Upper lobe of left lung (tissue), 6 donors: ENCODE measurements around the gene TNNC2. TPM values are rescaled to one million over a fixed set of nuclear protein-coding genes. Genes with fewer than 3 reads are reported as not detected.
A peak's percentile ranks its signal among the peaks of the same experiment; 100 is the strongest.

Source experiments
- ATAC-seq, 2 donors: fragments of 200-7000 bp; cut with Tn5 transposase; one replicate each; pipeline ENCODE4 v1.9.1; 2022; ENCODE audit warnings: mild to moderate bottlenecking in 2 of 2, moderate library complexity in 2 of 2; ENCODE audit not compliant: low FRiP score in 2 of 2
- DNase-seq, 2 donors: peaks; one replicate each; pipeline ENCODE4 v3.0.0-alpha.2; 2019 to 2020
- H3K27ac ChIP-seq, 4 donors: fragments of 200-600 bp; sonication (generic); one replicate each; pipeline ENCODE4 v1.5.1; 2016 to 2019
- H3K27me3 ChIP-seq, 4 donors: fragments of 200-600 bp; sonication (generic); one replicate each; pipeline ENCODE4 v1.5.1; 2017 to 2019
- H3K36me3 ChIP-seq, 4 donors: fragments of 200-600 bp; sonication (generic); one replicate each; pipeline ENCODE4 v1.5.1; 2016 to 2019
- H3K4me1 ChIP-seq, 4 donors: fragments of 200-600 bp; sonication (generic); one replicate each; pipeline ENCODE4 v1.5.1; 2018 to 2019
- H3K4me3 ChIP-seq, 4 donors: fragments of 200-600 bp; sonication (generic); one replicate each; pipeline ENCODE4 v1.5.1; 2017 to 2019; ENCODE audit warnings: mild to moderate bottlenecking in 2 of 4, moderate library complexity in 1 of 4
- H3K9me3 ChIP-seq, 4 donors: fragments of 200-600 bp; sonication (generic); one replicate each; pipeline ENCODE4 v1.5.1; 2018 to 2019
- CTCF ChIP-seq, 6 experiments: fragments of 450-650 bp in 4 of 6; fragments of 200-600 bp in 2 of 6; sonication (generic) in 2 of 6; IDR thresholded peaks; one replicate each; pipeline ENCODE4 v1.5.1; 2016 to 2019; ENCODE audit warnings: antibody characterized with exemption in 6 of 6
- EP300 ChIP-seq, 4 donors: sonication (generic); formaldehyde crosslinking; IDR thresholded peaks; one replicate each; pipeline ENCODE4 v1.5.1; 2017; ENCODE audit warnings: antibody characterized with exemption in 4 of 4, control low read depth in 2 of 4
- POLR2A ChIP-seq, 4 donors: fragments of 450-650 bp; IDR thresholded peaks; one replicate each; pipeline ENCODE4 v1.5.1; 2016 to 2017; ENCODE audit warnings: antibody characterized with exemption in 4 of 4, mild to moderate bottlenecking in 2 of 4
- POLR2AphosphoS5 ChIP-seq, 2 donors: sonication (generic); formaldehyde crosslinking; IDR thresholded peaks; one replicate each; pipeline ENCODE4 v1.5.1; 2017; ENCODE audit warnings: antibody characterized with exemption in 2 of 2
- WGBS, 2 donors: methylation state at CpG; one replicate each; pipeline ENCODE4 v1.1.5; 2017 to 2018; 5-methylcytosine and 5-hydroxymethylcytosine counted together
- total RNA-seq, 6 donors: library from RNA; depleted of rRNA in 4 of 6; stranded (reverse); fragments of >200 nt in 4 of 6; gene quantifications; one replicate each; pipeline versions ENCODE4 v1.1.0 to v1.2.1, GENCODE V29; 2016 to 2021
- donor health status: DM: no; HTN: no; CAD: no; lungs with moderate emphysema.
- donor health status: DM: no; HTN: yes; CAD: no; lungs with severe emphysema.

Gene TNNC2
- total RNA-seq, 6 donors from 2014 or later: 0.37 to 1.1 (median 0.80) TPM; not detected in 3

- peak overlapping the region in 1 of 4 donors; percentile 14 for H3K4me3 ChIP-seq
- no peaks in the 10 kb centered on the region for H3K27me3 ChIP-seq
- WGBS, 2 donors: 83 to 92% methylated on average over 5 of the region's 5 CpGs
- peaks cover 0 to 16% (median 7%) of the 10 kb centered on the region in 4 donors for H3K36me3 ChIP-seq
- H3K9me3 ChIP-seq: no peaks in the 10 kb centered on the region
- TF ChIP-seq CTCF (IDR thresholded peaks at IDR 0.05): no peak
- TF ChIP-seq EP300 (IDR thresholded peaks at IDR 0.05): no peak
- no peak for TF ChIP-seq POLR2A (IDR thresholded peaks at IDR 0.05)
- no peak for TF ChIP-seq POLR2AphosphoS5 (IDR thresholded peaks at IDR 0.05)
- ATAC-seq: peak in 1 of 2 donors; percentile 79
- no peak for DNase-seq
- peak overlapping the region in 3 of 4 donors; percentile 89 to 93 (median 93) for H3K27ac ChIP-seq
- peaks cover 32 to 40% (median 34%) of the 10 kb centered on the region in 4 donors for H3K4me1 ChIP-seq
Measured at GRCh38 chr20:45835825-45836224, 8.7 kb upstream of the TNNC2 start.

GRCh38 chr20:45835329-45835765 lies 8.2 kb upstream of the TNNC2 start:
- Histone ChIP-seq H3K27me3 (no peaks in the 10 kb centered on the region), H3K27ac (peak overlapping the region in 3 of 4 donors; percentile 89 to 93 (median 93)), H3K36me3 (peaks cover 0 to 11% (median 3%) of the 10 kb centered on the region in 4 donors), H3K4me1 (peaks cover 32 to 40% (median 34%) of the 10 kb centered on the region in 4 donors), H3K4me3 (peak overlapping the region in 2 of 4 donors; percentile 75 to 91), H3K9me3 (no peaks in the 10 kb centered on the region)
- peak in 2 of 6 experiments; percentile 6 to 17 for TF ChIP-seq CTCF (IDR thresholded peaks at IDR 0.05)
- no peak for TF ChIP-seq EP300 (IDR thresholded peaks at IDR 0.05)
- TF ChIP-seq POLR2AphosphoS5 (IDR thresholded peaks at IDR 0.05): no peak
- TF ChIP-seq POLR2A (IDR thresholded peaks at IDR 0.05): no peak
- WGBS, 2 donors: 54 to 67% methylated on average over 3 of the region's 3 CpGs
- DNase-seq: no peak
- no peak for ATAC-seq

- 86 to 89% methylated on average over 9 to 14 of the region's 14 CpGs for WGBS, 2 donors
Measured at GRCh38 chr20:45834797-45835161, 7.7 kb upstream of the TNNC2 start.

GRCh38 chr20:45833883-45834796 lies 7.0 kb upstream of the TNNC2 start:
- peak; percentile 85 to 87 for ATAC-seq
- peak; percentile 83 to 94 for DNase-seq
- WGBS, 2 donors: 6 to 9% methylated on average over 29 to 52 of the region's 71 CpGs
- peaks cover 0 to 4% (median 2%) of the 10 kb centered on the region in 4 donors for H3K36me3 ChIP-seq
- H3K4me3 ChIP-seq: peak overlapping the region; percentile 62 to 91 (median 72)
- H3K4me1 ChIP-seq: peaks cover 32 to 40% (median 34%) of the 10 kb centered on the region in 4 donors
- no peaks in the 10 kb centered on the region for H3K27me3 ChIP-seq
- TF ChIP-seq POLR2A (IDR thresholded peaks at IDR 0.05) (peak in 2 of 4 donors; percentile 47 to 72), POLR2AphosphoS5 (IDR thresholded peaks at IDR 0.05) (peak; percentile 22 to 35), EP300 (IDR thresholded peaks at IDR 0.05) (no peak), CTCF (IDR thresholded peaks at IDR 0.05) (no peak)
- H3K9me3 ChIP-seq: no peaks in the 10 kb centered on the region
- peak overlapping the region; percentile 86 to 93 (median 91) for H3K27ac ChIP-seq

More at GRCh38 chr20:45834797-45835161, 7.7 kb upstream of the TNNC2 start:
- ATAC-seq (no peak), DNase-seq (no peak)
- Histone ChIP-seq H3K4me1 (peaks cover 32 to 40% (median 34%) of the 10 kb centered on the region in 4 donors), H3K9me3 (no peaks in the 10 kb centered on the region), H3K27ac (peak overlapping the region; percentile 86 to 93 (median 91)), H3K36me3 (peaks cover 0 to 6% (median 2%) of the 10 kb centered on the region in 4 donors), H3K4me3 (peak overlapping the region in 3 of 4 donors; percentile 62 to 91 (median 75)), H3K27me3 (no peaks in the 10 kb centered on the region)
- TF ChIP-seq EP300 (IDR thresholded peaks at IDR 0.05) (no peak), CTCF (IDR thresholded peaks at IDR 0.05) (peak in 1 of 6 experiments; percentile 6)
